CD14-positive monocyte (primary cell): ENCODE data around the gene BLOC1S6. TPM values are rescaled to one million over a fixed set of nuclear protein-coding genes. Genes with fewer than 3 reads are reported as not detected.

Experiments
- DNase-seq, 3 donors: peaks; one replicate each; pipeline ENCODE4 v3.0.0-alpha.2; 2011 to 2022
- H2AFZ ChIP-seq: 2 replicates; pipeline ENCODE4 v1.6.0; 2012; ENCODE audit warnings: mild to moderate bottlenecking, low read depth, low read length, inconsistent platforms; ENCODE audit not compliant: insufficient read depth, poor library complexity, severe bottlenecking
- H3K27ac ChIP-seq, 2 donors: 1 replicate in 1 of 2; 2 replicates in 1 of 2; pipeline ENCODE4 v1.5.1; 2012 to 2013; ENCODE audit warnings: low read length in 2 of 2, control low read depth in 1 of 2, inconsistent platforms in 1 of 2, low read depth in 1 of 2, mild to moderate bottlenecking in 1 of 2
- H3K27me3 ChIP-seq, 2 donors: one replicate each; pipeline versions ENCODE4 v1.6.0 to v1.6.1; 2011 to 2013; ENCODE audit warnings: low read length in 2 of 2; ENCODE audit not compliant: control insufficient read depth in 2 of 2, insufficient read depth in 2 of 2
- H3K36me3 ChIP-seq, 2 donors: replicated peaks in 1 of 2; 1 replicate in 1 of 2; 2 replicates in 1 of 2; pipeline versions ENCODE4 v1.5.1 to v1.6.1; 2012 to 2013; ENCODE audit warnings: low read length in 2 of 2, control low read depth in 1 of 2, inconsistent platforms in 1 of 2, mild to moderate bottlenecking in 1 of 2; ENCODE audit not compliant: insufficient read depth in 2 of 2, control insufficient read depth in 1 of 2
- H3K4me1 ChIP-seq, 2 donors: 1 replicate in 1 of 2; 2 replicates in 1 of 2; pipeline versions ENCODE4 v1.5.1 to v1.6.1; 2012 to 2013; ENCODE audit warnings: low read length in 2 of 2, control low read depth in 1 of 2, inconsistent platforms in 1 of 2, mild to moderate bottlenecking in 1 of 2, moderate library complexity in 1 of 2; ENCODE audit not compliant: insufficient read depth in 2 of 2, control insufficient read depth in 1 of 2
- H3K4me2 ChIP-seq: replicated peaks from 2 replicates; pipeline ENCODE3; 2012; ENCODE audit warnings: low read length, moderate library complexity, mild to moderate bottlenecking; ENCODE audit not compliant: poor library complexity, severe bottlenecking; ENCODE audit errors: extremely low read depth
- H3K4me3 ChIP-seq, 3 experiments: fragments of 200-600 bp in 1 of 3; sonication (generic) in 1 of 3; replicated peaks in 1 of 3; 1 replicate in 2 of 3; 2 replicates in 1 of 3; pipeline ENCODE4 v1.5.1; 2011 to 2013; ENCODE audit warnings: low read length in 3 of 3, mild to moderate bottlenecking in 3 of 3, control low read depth in 2 of 3, low read depth in 2 of 3, inconsistent platforms in 1 of 3, moderate library complexity in 1 of 3
- H3K79me2 ChIP-seq: 2 replicates; pipeline ENCODE4 v1.6.0; 2012; ENCODE audit warnings: mild to moderate bottlenecking, control low read depth, inconsistent platforms, low read length, moderate library complexity; ENCODE audit not compliant: insufficient read depth
- H3K9ac ChIP-seq: 2 replicates; pipeline ENCODE4 v1.6.0; 2017; ENCODE audit warnings: low read length, mild to moderate bottlenecking; ENCODE audit not compliant: insufficient read depth, poor library complexity, severe bottlenecking
- H3K9me3 ChIP-seq, 2 donors: replicated peaks in 1 of 2; 1 replicate in 1 of 2; 2 replicates in 1 of 2; pipeline versions ENCODE4 v1.5.1 to v1.6.1; 2012 to 2013; ENCODE audit warnings: low read length in 2 of 2, control low read depth in 1 of 2; ENCODE audit not compliant: control insufficient read depth in 1 of 2, insufficient read depth in 1 of 2
- H4K20me1 ChIP-seq: 2 replicates; pipeline ENCODE4 v1.6.0; 2012; ENCODE audit warnings: mild to moderate bottlenecking, low read length, control low read depth, moderate library complexity; ENCODE audit not compliant: insufficient read depth
- H3K27ac Mint-ChIP-seq, 7 donors: one replicate each; pipeline ENCODE4 v1.8.0; 2020; ENCODE audit warnings: mild to moderate bottlenecking in 7 of 7, mixed read lengths in 7 of 7, moderate library complexity in 6 of 7, inconsistent platforms in 2 of 7
- H3K27me3 Mint-ChIP-seq, 3 donors: one replicate each; pipeline ENCODE4 v1.8.0; 2021 to 2022; ENCODE audit warnings: low read depth in 3 of 3, mild to moderate bottlenecking in 3 of 3, mixed read lengths in 3 of 3, moderate library complexity in 3 of 3, inconsistent platforms in 1 of 3
- H3K36me3 Mint-ChIP-seq, 2 donors: one replicate each; pipeline ENCODE4 v1.8.0; 2020; ENCODE audit warnings: mixed read lengths in 2 of 2, inconsistent platforms in 1 of 2, mild to moderate bottlenecking in 1 of 2
- H3K4me1 Mint-ChIP-seq: one replicate; pipeline ENCODE4 v1.8.0; 2020; ENCODE audit warnings: mild to moderate bottlenecking, mixed read lengths
- H3K4me3 Mint-ChIP-seq, 2 donors: one replicate each; pipeline ENCODE4 v1.8.0; 2020; ENCODE audit warnings: mild to moderate bottlenecking in 2 of 2, mixed read lengths in 2 of 2, moderate library complexity in 1 of 2
- H3K9me3 Mint-ChIP-seq, 7 donors: one replicate each; pipeline ENCODE4 v1.8.0; 2020 to 2022; ENCODE audit warnings: mixed read lengths in 7 of 7, mild to moderate bottlenecking in 6 of 7, moderate library complexity in 6 of 7, inconsistent platforms in 2 of 7
- CTCF ChIP-seq: fragments of 200-600 bp; IDR thresholded peaks from one replicate; pipeline ENCODE4 v1.8.0; 2022; ENCODE audit warnings: antibody characterized with exemption, mild to moderate bottlenecking
- WGBS: methylation state at CpG from one replicate; pipeline ENCODE4 v1.1.5; 2013; ENCODE audit warnings: missing lambda C conversion rate; ENCODE audit not compliant: insufficient coverage; 5-methylcytosine and 5-hydroxymethylcytosine counted together
- intact Hi-C, 2 donors: fragments of 100-400 bp; cut with micrococcal nuclease; formaldehyde crosslinking; loops; one replicate each; pipeline versions ENCODE4 v1.15.0 to v1.15.1; 2023
- polyA plus RNA-seq, 3 donors: library from polyadenylated mRNA; depleted of rRNA in 1 of 3; unstranded in 2 of 3; stranded (reverse) in 1 of 3; fragments of 300-500 nt in 2 of 3; fragments of >200 nt in 1 of 3; fragmentation: Illumina TruSeq in 2 of 3; gene quantifications; 1 replicate in 2 of 3; 2 replicates in 1 of 3; pipeline ENCODE4 v1.2.3, GENCODE V29; 2012 to 2021

BLOC1S6 gene
- polyA plus RNA-seq, 3 donors = 16.8 to 54.9 (median 47.9) TPM

- DNase-seq = no peak
- H3K27me3 Mint-ChIP-seq = peaks cover 0 to 9% (median 6%) of the 10 kb centered on the region in 3 donors
- Histone ChIP-seq H3K36me3 (no peaks in the 10 kb centered on the region), H4K20me1 (no peaks in the 10 kb centered on the region), H3K27ac (no peak overlapping the region), H3K27me3 (no peaks in the 10 kb centered on the region), H3K4me3 (no peak overlapping the region), H3K4me1 (peaks cover 9 to 14% of the 10 kb centered on the region in 2 donors), H3K9ac (no peak overlapping the region), H3K9me3 (peaks cover 9 to 12% of the 10 kb centered on the region in 2 donors), H2AFZ (no peak overlapping the region), H3K79me2 (no peaks in the 10 kb centered on the region), H3K4me2 (no peak overlapping the region)
- H3K36me3 Mint-ChIP-seq = no peaks in the 10 kb centered on the region
- H3K27ac Mint-ChIP-seq = no peak overlapping the region
- no peak overlapping the region for H3K4me3 Mint-ChIP-seq
- no peak for TF ChIP-seq CTCF
- 100% methylated on average over 3 of the region's 7 CpGs for WGBS
- intact Hi-C loops = no loop called here
- H3K9me3 Mint-ChIP-seq = peaks cover 4 to 36% (median 32%) of the 10 kb centered on the region in 7 donors
- peaks cover 17% of the 10 kb centered on the region for H3K4me1 Mint-ChIP-seq
These were observed 41.0 kb downstream of the BLOC1S6 start for GRCh38 chr15:45628136-45628535.

DNA sequence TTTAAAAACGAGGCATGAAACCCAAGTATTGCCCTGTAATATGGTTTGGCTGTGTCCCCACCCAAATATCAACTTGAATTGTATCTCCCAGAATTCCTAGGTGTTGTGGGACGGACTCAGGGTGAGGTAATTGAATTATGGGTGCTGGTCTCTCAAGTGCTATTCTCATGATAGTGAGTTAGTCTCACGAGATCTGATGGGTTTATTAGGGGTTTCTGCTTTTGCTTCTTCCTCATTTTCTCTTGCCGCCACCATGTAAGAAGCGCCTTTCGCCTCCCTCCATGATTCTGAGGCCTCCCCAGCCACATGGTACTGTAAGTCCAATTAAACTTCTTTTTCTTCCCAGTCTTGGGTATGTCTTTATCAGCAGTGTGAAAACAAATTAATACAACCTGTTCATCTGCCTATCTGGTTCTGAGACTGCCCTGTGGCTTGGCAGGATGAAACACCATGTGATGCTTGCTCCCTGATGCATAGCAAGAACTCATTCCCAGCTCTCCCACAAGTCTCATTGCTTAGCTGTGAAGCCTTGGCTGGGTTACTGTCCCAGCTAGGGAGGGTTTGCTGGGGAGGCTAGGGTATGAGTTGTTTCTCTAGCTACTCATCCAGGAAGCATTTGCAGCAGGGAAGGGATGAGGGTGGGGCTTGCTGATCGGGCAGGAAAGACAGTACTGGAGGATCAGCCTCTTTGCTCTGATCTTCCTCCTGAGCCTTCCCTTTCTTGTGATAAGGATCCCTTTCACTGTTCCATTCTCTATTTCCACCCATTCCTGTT lies 43.9 kb downstream of the BLOC1S6 start:
- H2AFZ ChIP-seq = peak overlapping the region; percentile 77
- peak overlapping the region; percentile 77 for H3K4me2 ChIP-seq
- peaks cover 20 to 29% of the 10 kb centered on the region in 2 donors for H3K4me1 ChIP-seq
- H3K79me2 ChIP-seq = peaks cover 18% of the 10 kb centered on the region
- H3K9me3 ChIP-seq = peaks cover 3 to 6% of the 10 kb centered on the region in 2 donors
- Mint-ChIP-seq H3K4me3 (peak overlapping the region; percentile 71 to 89), H3K27ac (peak overlapping the region in 5 of 7 donors; percentile 32 to 90 (median 86)), H3K27me3 (peaks cover 0 to 9% (median 6%) of the 10 kb centered on the region in 3 donors), H3K36me3 (no peaks in the 10 kb centered on the region), H3K9me3 (peaks cover 4 to 18% (median 13%) of the 10 kb centered on the region in 7 donors), H3K4me1 (peaks cover 24% of the 10 kb centered on the region)
- H3K36me3 ChIP-seq = no peaks in the 10 kb centered on the region
- H3K4me3 ChIP-seq = peak overlapping the region; percentile 15 to 70 (median 48)
- H3K27me3 ChIP-seq = no peaks in the 10 kb centered on the region
- no peak for TF ChIP-seq CTCF
- H3K27ac ChIP-seq = peak overlapping the region in 1 of 2 donors; percentile 71
- H4K20me1 ChIP-seq = no peaks in the 10 kb centered on the region
- no peak for DNase-seq
- peak overlapping the region; percentile 19 for H3K9ac ChIP-seq
- intact Hi-C loops = loop anchor here in 1 of 2 donors (10.0 kb wide), 2 partner anchors 46 to 426 kb away; partner anchors contain the start of gene BLOC1S6
- 0% methylated on average over 1 of the region's 7 CpGs for WGBS
